SK-N-SH (cell line): ENCODE results near the gene SNX8.

Source experiments
- CTCF ChIP-seq: fragments of 200-600 bp; sonication (generic); IDR thresholded peaks from 2 replicates; pipeline ENCODE4 v1.6.1; 2017; ENCODE audit warnings: antibody characterized with exemption, mild to moderate bottlenecking, moderate library complexity
- EP300 ChIP-seq, 2 experiments: IDR thresholded peaks; 2 replicates each; pipeline versions ENCODE4 v1.4.0 to v1.6.1; 2012; ENCODE audit warnings: borderline replicate concordance in 1 of 2, low read depth in 1 of 2, low read length in 1 of 2
- EZH2phosphoT487 ChIP-seq: fragments of 200-600 bp; sonication (generic); IDR thresholded peaks from 2 replicates; pipeline ENCODE4 v1.6.1; 2017; ENCODE audit warnings: low read depth, mixed run types, mild to moderate bottlenecking, antibody characterized with exemption, moderate library complexity, borderline replicate concordance
- NRF1 ChIP-seq: IDR thresholded peaks from 2 replicates; pipeline ENCODE4 v1.6.1; 2012; ENCODE audit warnings: low read depth, mild to moderate bottlenecking, low read length
- RAD21 ChIP-seq: IDR thresholded peaks from 2 replicates; pipeline ENCODE4 v1.6.1; 2012; ENCODE audit warnings: mild to moderate bottlenecking, low read length
- SIN3A ChIP-seq: IDR thresholded peaks from 2 replicates; pipeline ENCODE4 v1.6.1; 2012; ENCODE audit warnings: low read depth, mild to moderate bottlenecking, low read length, moderate library complexity, borderline replicate concordance
- YY1 ChIP-seq: IDR thresholded peaks from 2 replicates; pipeline ENCODE4 v1.4.0; 2012; ENCODE audit warnings: low read depth, mild to moderate bottlenecking

- TF ChIP-seq YY1 (no peak), NRF1 (no peak), EZH2phosphoT487 (no peak), SIN3A (no peak), CTCF (no peak), EP300 (IDR thresholded peaks at IDR 0.05; ENCODE audit: borderline replicate concordance in 1 of 2, low read depth in 1 of 2, low read length in 1 of 2) (no peak), RAD21 (no peak)
These were observed 80.3 kb downstream of the SNX8 start for GRCh38 chr7:2233926-2234325.
